ENCODE measurements around the gene RAB8B.

RAB8B gene

DNA sequence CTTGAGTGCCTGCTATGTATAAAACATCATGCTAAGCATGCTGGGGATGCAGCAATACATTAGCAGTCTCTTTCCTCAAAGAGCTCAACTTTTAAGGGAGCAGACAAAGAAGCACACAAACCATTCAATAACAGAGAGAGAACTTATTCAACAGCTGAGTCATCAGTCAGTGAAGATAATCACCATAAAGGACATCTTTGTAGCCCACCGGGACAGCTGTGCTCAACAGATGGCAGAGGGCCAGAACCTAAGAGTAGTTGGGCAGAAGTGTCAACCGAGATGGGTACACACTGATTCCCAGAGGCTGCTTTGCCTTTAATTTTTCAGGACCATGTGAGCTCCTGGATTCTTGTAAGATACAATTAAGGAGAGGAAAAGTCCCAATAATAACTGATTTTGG lies 4.2 kb upstream of the RAB8B start:
- DNase-seq (ENCODE audit: low read depth in 1 of 2, low spot score in 1 of 2) = no peak

DNA sequence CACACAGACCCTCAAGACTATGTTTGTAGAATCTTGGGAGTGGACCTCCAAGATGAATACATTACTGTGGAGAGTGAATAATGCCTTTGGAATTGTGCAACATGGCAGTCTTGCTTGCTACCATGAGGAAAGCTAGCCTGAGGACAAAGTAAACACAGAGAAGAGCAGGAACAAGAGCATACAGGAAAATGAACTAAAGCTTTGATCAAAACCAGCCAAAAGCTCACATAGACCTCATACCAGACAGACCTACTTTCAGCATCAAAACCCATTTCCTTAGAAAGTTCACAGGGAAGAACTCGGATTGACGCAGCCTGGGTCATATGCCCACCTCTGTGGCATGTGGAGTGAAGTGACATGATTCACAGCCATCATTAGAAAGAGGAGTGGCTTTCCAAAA lies 3.3 kb upstream of the RAB8B start:
- no peak for DNase-seq (ENCODE audit: low read depth in 1 of 2, low spot score in 1 of 2)

DNA sequence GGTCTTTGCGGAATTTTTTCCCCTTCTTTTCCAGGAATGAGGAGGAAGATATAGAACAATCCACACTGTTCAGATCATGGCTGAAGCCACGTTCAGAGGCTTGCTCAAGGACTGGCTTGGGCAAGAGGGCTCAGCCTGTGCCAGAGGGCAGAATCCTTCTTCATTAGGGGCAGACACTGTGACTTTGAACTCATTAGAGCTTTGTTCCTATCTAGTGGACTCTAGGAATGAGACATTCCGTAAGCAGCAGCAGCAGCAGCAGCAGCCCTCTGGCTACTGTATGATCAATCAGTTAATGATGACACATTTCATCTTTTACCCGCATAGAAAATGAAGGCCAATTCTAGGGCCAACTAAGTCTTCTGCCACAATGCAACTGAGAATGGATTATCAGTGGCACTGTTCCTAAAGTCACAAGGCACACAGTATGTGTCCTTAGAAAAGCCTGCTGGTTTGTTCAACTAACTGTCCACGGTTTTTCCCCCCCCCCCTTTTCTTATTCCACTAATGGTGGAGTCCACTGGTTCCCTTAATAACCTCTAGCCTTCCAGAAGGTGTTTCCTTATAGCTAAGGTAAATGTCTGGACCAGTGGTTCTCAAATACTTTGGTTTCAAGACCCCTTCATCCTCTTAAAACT lies 1.7 kb upstream of the RAB8B start:
- DNase-seq (ENCODE audit: low read depth in 1 of 2, low spot score in 1 of 2) = no peak

DNA sequence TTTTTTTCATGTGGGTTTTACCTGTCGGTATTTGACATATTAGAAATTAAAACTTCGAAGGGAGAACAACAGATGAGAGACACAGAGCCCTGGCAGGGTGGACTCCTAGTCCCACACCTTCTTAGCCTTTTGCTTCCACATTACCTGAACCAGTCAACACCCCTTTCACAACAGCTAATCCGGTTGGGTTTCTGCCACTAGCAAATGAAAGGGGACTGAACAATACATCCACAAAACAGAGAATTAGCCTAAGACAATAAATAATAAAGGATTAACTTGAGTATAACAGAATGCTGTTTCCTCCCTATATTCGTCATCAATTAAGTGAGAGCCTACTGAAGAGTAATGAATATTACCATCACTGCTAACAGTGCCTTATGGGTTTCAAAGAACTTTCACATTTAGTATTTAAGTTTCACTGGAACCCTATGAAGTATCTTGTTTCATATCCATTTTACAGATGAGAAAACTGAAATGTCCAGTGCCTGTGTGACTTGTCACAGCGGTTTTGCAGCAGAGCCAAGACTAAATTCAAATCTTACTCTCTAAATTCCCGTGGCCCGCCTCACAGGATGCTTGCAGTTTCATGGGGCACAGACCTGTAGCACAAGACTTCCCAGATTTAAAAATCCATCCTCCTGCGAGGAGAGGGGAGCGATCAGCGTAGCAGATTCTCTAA lies 1.0 kb upstream of the RAB8B start:
- DNase-seq (ENCODE audit: low read depth in 1 of 2, low spot score in 1 of 2) = no peak

DNA sequence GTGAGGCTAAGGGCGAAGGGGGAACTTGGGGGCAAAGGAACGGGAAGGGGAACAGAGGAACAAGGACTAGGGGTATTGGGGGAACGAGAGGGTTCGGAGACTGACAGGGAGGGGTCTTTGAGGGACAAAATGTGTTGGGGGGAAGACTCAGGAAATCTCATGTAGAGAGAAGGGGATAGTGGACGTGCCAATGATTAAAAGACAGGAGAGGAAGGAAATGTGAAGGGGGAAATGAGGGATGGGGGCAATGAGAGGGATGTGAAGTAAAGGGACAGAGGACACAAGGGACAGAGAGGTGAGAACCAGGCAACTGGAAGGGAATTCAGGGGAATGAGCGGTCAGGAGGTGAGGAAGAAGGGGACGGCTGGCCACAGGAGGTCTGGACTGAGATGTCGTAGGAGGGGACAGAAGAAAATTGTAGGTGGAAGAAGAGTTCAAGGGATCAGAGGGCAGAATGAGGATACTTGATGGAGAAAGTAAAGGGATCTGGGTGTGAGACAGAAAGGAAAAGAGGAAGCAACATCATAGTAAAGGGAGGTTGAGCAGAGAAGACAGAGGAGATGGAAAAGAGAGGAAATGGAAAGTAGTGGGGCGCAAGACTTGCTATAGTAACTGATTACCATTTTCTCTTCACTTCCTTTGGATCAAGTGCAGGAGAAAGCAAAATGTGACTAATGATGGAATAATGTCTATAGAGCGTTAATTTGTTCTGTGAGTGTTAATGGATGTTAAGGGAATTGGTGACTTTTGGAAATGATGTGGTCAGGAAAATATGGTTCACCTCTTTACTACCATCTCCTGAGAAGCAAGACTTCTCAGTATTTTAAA lies 749 bp downstream of the RAB8B start:
- no peak for DNase-seq (ENCODE audit: low read depth in 1 of 2, low spot score in 1 of 2)

DNA sequence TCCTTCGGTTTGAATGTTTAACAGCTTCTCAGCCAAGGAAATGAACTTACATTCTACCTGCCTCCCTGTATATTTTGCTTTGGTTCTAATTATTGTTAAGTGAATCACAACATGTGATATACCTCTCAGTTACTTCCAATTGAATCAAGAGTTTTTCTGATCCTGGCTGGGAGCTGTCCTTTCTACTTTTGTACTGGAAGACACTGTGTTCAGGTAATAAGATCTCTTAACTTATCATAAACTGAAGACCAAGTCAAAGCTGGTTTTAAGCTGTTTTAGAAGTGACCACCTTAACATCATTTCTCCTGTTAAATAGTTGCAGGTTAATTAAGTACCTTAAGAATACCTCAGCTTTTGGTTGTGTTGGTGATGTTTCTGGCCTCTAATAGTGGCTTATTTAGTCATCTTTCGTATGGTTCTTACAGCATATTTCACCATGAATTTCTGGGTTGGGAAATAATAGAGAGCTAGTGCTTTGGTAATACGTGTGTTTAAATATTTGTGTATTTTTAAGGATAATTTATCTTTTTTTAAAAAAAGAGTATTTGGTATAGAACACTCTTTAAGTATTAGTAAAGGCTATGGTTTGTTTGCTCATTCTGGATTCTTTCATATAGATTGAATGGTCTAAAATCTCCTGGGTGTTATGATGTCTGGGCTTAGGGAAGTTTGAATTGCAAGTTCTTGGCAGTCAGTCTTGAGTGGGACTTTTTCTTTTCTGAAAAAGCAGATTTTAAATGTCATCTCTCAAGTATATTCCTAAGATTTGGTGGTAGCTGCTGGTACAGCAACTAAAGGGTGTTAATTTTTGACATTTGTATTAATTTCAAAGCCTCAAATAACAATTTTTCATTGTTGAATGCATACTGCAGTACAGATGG lies 1.6 kb downstream of the RAB8B start:
- no peak for DNase-seq (ENCODE audit: low read depth in 1 of 2, low spot score in 1 of 2)

DNA sequence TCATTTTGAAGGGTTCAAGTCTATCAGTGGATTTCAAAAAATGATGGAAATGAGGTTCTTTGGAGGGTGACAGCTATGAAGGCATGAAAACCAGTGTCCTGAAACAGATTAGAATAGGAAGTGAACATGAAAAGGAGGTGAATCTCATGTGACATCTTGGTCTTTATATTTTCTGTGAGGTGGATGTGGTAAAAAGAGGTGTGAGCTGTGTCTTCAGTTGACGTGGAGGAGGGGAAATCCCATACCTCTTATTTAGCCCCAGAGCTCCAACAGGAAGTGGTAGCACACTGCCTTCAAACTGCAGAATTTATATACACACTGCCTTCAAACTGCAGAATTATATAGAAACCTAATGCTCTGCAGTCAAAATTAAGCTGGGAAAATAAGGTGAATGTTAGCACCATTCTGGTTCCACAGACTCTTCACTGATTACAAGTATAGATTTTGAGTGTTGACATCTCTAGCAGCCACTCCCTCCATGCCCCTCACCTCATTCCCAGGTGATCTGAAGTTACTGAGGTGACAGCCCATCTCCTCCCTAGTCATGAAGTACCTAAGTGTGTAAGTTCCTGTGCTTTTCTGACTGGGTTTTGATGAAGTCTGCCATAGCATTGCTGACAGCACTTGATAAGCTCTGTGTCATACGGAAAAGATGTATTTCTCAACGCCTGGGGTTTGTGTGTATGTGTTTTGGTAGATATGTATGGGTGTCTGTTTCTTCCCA lies 2.7 kb downstream of the RAB8B start:
- DNase-seq (ENCODE audit: low read depth in 1 of 2, low spot score in 1 of 2) = peak in 1 of 2 donors; percentile 71

DNA sequence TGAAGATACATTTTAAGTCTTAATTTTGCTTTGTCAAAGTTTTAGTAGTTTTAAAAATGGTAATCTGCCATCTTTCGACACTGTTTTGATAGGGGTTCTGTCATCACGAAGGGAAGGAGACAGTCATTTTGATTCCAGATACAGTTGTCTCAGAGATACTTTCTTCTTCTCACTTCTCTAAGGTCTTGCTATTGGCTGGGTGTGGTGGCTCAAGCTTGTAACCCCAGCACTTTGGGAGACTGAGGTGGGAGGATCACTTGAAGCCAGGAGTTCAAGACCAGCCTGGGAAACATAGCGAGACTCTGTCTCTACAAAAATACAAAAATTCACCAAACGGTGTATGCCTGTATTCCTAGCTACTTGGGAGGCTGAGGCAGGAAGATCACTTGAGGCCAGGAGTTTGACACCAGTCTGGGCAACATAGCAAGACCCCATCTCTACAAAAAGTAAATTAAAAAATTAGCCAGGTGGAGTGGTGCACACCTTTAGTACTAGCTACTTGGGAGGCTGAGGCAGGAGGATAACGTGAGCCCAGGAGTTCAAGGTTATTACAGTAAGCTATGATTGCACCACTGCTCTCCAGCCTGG lies 3.3 kb downstream of the RAB8B start:
- DNase-seq (ENCODE audit: low read depth in 1 of 2, low spot score in 1 of 2) = no peak

DNA sequence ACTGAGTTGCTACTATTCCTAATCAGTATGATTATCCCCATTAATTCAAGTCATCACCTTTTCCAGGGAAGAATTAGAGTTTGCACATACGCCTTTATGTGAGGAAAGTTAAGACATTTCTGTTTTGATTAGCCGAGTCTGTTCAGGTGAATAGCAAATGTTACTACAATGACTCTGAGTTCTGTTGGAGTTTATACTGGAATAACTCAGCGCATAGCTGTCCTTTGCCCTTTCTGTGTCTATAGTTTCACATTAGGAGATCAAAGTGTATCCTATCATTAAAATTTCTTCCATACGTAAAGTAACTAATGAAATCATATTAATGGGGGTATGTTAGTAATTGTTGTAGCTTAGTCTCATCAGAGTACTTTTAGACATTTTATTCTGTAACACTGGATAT lies 4.9 kb downstream of the RAB8B start:
- DNase-seq (ENCODE audit: low read depth in 1 of 2, low spot score in 1 of 2) = no peak

DNA sequence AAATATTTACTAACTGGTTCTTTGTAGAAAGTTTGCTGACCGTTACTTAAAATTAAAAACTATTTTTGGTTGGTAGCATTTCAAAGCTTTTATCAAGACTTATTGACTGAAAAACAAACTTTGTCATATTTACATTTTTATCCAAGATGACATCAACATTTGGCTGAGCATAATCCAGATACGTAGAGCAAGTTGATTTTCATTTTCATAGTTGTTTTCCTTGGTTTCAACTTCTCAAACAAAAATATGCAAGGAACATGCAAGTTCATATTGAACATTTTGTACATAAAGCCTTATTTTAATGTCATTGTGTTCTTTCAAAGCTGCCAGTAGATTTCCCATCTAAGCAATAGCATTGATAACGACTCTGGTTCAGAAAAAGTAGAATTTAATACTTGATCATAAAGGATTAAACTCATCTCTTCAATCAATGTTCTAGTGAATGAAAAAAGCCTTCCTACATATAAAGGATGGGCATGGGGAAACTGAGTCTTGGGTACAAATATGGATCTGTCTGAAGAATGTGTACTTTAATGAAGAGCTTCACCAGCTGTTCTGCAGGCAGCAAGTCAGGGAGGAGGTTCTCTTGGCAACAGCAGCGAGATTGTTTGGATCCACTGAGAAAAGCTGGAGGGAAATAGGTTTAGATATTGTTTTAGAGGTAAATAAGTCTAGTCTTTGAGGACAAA lies 5.6 kb downstream of the RAB8B start:
- DNase-seq (ENCODE audit: low read depth in 1 of 2, low spot score in 1 of 2) = no peak

DNA sequence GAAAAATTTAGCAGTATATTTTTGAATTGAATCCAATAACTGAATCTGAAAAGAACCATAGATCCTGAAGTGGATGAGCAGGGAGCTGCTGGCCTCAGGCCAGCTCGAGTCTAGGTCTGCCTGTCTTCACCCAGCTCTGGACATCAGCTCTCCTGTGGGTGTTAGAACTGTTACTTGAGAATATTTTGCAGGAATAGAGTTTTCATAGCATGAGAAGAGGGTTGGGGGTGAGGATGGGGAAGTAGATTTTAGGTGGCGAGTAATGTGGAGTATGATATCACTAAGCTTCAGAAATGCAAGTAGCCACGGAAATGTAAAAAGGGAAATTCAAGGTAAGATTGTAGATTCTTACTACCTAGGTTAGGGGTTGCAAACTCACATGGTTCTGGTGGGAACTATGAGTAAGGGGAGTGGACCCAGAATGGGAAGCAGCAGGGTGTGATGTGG lies 6.2 kb downstream of the RAB8B start:
- no peak for DNase-seq (ENCODE audit: low read depth in 1 of 2, low spot score in 1 of 2)

DNA sequence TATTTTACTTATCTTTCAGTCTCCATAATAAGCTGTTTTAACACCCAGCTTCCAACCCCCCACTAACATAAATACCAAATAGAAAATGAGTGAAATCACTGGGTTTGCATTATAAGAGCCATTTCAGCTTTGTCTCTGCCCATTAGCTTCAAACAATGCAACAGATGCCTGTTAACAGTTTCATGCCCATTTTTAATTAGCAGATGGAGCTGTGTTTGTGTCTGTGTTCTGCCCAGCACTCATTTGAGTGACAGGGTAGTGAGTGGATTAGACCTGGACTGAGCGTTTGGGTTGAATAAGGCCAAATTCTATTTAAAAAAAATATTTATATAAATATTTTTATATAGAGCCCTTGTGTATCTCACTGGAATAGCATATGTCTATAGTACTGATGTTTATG lies 7.4 kb downstream of the RAB8B start:
- no peak for DNase-seq (ENCODE audit: low read depth in 1 of 2, low spot score in 1 of 2)

DNA sequence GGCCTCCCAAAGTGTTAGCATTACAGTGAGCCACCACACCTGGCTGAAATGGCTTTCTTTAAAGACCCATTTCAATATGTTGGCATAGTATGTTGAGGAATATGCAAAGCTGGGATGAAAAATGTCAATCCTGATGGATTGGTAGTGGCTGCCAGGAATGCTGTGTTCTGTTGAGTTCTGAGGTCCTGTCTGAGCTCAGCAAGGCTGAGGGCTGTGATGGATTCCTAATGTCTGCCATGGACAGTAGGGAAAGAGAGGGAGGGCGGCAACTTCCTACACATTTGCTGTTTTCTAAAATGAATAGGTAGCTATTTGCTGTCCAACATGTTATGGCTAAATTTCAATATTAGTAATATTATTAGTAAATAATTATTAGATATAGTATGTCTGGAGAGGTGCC lies 8.2 kb downstream of the RAB8B start:
- no peak for DNase-seq (ENCODE audit: low read depth in 1 of 2, low spot score in 1 of 2)

DNA sequence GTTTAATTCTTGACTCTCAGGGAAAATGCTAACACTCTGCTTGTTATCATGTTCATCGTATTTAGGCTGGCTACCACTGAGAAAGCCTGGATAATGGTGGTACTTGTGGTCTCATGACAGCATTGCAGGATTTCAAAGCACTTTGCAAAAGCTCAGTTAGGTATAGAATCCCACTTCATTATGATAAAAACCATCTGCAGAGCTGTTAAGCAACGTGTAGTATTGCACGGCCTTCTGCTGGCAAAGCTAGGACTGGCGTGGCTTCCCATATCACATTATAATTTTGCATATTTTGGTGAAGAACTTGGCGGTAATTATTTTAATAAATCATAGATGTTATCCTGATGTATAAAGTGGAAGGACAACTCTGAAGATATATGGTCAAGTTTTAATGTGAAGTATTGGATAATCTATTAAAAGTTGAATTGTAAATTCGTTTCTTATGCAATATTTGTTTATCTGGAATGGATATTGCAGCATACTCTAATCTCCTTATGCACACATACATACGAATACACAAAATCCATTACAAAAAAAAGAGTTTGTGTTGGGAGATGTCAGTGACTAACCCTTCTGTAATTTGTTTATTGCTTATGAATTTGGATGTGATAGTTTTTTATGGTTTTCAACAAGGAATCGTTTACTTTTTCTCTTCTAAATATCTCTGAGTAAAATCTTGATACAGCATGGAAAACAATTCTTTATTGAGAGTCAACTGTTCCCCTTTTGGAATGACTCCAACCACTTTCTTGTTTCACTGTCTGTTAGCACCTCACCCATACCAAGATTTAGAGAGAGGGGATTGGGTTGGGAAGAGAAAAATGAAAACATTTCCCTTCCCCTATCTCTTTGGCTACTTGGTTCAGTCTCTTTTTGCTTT lies 9.2 kb downstream of the RAB8B start:
- DNase-seq (ENCODE audit: low read depth in 1 of 2, low spot score in 1 of 2) = no peak

DNA sequence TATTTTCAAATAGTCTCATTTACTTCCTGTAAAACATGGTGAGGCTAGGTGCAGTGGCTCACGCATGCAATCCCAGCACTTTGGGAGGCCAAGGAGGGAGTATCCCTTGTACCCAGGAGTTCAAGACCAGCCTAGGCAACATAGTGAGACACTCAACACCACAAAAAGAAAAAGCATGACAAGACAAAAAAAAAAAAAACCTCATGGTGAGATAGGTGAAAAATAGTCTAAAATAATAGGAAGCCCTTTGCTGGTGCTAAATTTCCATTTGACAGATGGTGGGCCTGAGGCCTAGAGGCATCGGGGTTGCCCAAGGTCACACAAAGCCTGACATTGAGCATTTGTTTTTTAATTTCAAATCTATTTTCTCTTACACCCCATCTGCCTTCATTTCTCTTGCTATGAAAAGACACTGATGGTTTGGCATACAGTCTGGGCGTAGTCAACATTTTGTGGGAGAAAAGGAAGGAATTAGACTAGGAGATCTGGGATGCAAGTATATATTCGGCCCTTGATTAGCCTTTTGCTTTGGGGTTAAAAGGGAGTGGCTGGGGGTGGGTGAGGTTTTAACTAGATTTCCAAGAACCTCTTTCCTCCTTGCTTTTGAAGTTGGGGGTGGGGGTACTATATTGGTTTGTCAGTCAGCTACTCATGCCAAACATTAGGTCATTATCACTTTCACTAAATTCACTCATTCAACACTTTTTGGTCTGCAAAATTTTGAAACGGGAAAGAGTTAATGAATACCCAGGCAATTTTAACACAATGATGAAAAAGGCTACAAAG lies 11.3 kb downstream of the RAB8B start:
- no peak for DNase-seq (ENCODE audit: low read depth in 1 of 2, low spot score in 1 of 2)

DNA sequence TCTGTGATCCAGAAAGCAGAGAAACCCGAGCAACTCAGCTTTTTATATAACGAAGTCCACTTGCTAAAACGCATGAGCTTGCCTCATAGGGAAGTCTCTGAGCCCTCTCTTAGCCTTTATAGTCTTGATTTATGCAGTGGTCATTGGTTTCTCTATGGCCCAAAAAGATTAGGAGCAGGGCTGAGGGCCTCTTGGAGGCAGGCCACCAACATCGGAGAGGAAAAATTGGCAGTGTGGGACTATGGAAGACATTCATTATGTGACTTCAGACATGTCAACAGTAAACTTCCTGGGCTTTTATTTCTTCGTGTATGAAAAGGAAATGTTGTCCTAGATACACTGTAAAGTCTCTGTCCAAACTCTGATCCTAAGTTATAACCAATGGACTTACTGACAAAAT lies 13.5 kb downstream of the RAB8B start:
- DNase-seq (ENCODE audit: low read depth in 1 of 2, low spot score in 1 of 2) = no peak

DNA sequence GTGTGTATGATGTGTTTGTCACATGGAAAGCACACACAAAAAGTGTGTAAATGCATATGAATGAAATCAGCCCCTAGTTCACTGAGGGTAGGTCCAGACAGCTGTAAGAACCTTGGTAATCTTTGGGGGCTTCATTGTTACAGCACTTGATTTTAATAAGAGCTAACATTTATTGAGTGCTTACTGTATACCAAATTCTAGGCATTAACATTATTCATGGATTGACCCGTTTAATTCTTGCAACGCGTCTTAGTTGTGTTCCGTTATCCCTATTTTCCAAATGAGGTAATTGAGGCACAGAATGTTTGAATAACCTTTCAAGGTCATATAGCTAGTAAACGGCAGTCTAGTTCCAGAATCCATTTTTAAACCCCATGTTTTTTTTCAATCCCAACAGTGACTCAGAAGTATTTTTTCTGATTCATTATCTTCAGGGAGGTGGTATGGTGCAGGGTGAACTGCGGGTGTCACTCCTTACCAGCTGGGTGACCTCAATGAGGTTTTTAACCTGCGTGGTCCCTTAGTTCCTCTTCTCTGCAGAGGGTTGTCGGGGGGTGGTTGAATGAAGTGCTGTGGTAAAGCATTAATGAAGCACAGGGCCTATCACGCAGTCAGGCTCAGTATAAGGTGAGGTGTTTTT lies 14.2 kb downstream of the RAB8B start:
- DNase-seq (ENCODE audit: low read depth in 1 of 2, low spot score in 1 of 2) = no peak

Data from activated CD4-positive, alpha-beta T cell treated with anti-CD3 and anti-CD28 coated beads, Interleukin-2, amount 50 U/mL, for 24 hours (primary cell).